Liver (tissue), 9 donors: ENCODE data around the gene GLIS1. TPM values are rescaled to one million over a fixed set of nuclear protein-coding genes. Genes with fewer than 3 reads are reported as not detected.

Experiments
- DNase-seq: peaks from one replicate; pipeline ENCODE4 v3.0.0-alpha.2; 2017; ENCODE audit warnings: low spot score
- H3K27ac ChIP-seq, 2 donors: one replicate each; pipeline ENCODE4 v1.7.0; 2013; ENCODE audit warnings: inconsistent platforms in 2 of 2, low read length in 2 of 2, control low read depth in 1 of 2, low read depth in 1 of 2, mild to moderate bottlenecking in 1 of 2
- H3K27me3 ChIP-seq, 4 donors: one replicate each; pipeline versions ENCODE4 v1.6.1 to v1.7.0; 2013; ENCODE audit warnings: low read length in 3 of 4, inconsistent platforms in 1 of 4, mild to moderate bottlenecking in 1 of 4, moderate library complexity in 1 of 4; ENCODE audit not compliant: control insufficient read depth in 4 of 4, insufficient read depth in 4 of 4
- H3K36me3 ChIP-seq, 4 donors: one replicate each; pipeline versions ENCODE4 v1.6.1 to v1.7.0; 2013; ENCODE audit warnings: low read length in 3 of 4, mild to moderate bottlenecking in 3 of 4, low read depth in 1 of 4, moderate library complexity in 1 of 4; ENCODE audit not compliant: control insufficient read depth in 4 of 4, insufficient read depth in 3 of 4
- H3K4me1 ChIP-seq, 4 donors: one replicate each; pipeline versions ENCODE4 v1.6.1 to v1.7.0; 2013; ENCODE audit warnings: low read length in 3 of 4, mild to moderate bottlenecking in 3 of 4, moderate library complexity in 1 of 4; ENCODE audit not compliant: control insufficient read depth in 4 of 4, insufficient read depth in 4 of 4
- H3K4me3 ChIP-seq, 3 donors: one replicate each; pipeline versions ENCODE4 v1.6.1 to v1.7.0; 2013; ENCODE audit warnings: low read length in 3 of 3, control low read depth in 1 of 3, low read depth in 1 of 3, mild to moderate bottlenecking in 1 of 3
- H3K9ac ChIP-seq, 2 donors: one replicate each; pipeline ENCODE4 v1.7.0; 2013; ENCODE audit warnings: low read length in 2 of 2, mild to moderate bottlenecking in 2 of 2, moderate library complexity in 2 of 2, control low read depth in 1 of 2, low read depth in 1 of 2
- H3K9me3 ChIP-seq, 4 donors: one replicate each; pipeline versions ENCODE4 v1.6.1 to v1.7.0; 2013; ENCODE audit warnings: low read length in 3 of 4; ENCODE audit not compliant: control insufficient read depth in 4 of 4
- EGR1 ChIP-seq, 2 donors: IDR thresholded peaks; 2 replicates each; pipeline ENCODE4 v1.6.1; 2016 to 2018; ENCODE audit warnings: antibody characterized with exemption in 2 of 2, low read depth in 2 of 2
- FOXA1 ChIP-seq: IDR thresholded peaks from 2 replicates; pipeline ENCODE4 v1.6.1; 2016; ENCODE audit warnings: antibody characterized with exemption
- FOXA2 ChIP-seq: IDR thresholded peaks from 2 replicates; pipeline ENCODE4 v1.6.1; 2016; ENCODE audit warnings: antibody characterized with exemption
- GABPA ChIP-seq, 2 donors: IDR thresholded peaks in 1 of 2; conservative IDR thresholded peaks in 1 of 2; 2 replicates each; pipeline ENCODE4 v1.6.1; 2016; ENCODE audit warnings: antibody characterized with exemption in 2 of 2, mild to moderate bottlenecking in 1 of 2, moderate library complexity in 1 of 2
- HNF4A ChIP-seq, 2 donors: conservative IDR thresholded peaks; 2 replicates each; pipeline ENCODE4 v1.6.1; 2016; ENCODE audit warnings: antibody characterized with exemption in 2 of 2, mild to moderate bottlenecking in 2 of 2
- HNF4G ChIP-seq: IDR thresholded peaks from 2 replicates; pipeline ENCODE4 v1.6.1; 2016; ENCODE audit warnings: antibody characterized with exemption
- JUND ChIP-seq, 2 donors: IDR thresholded peaks; 2 replicates each; pipeline ENCODE4 v1.6.1; 2016; ENCODE audit warnings: antibody characterized with exemption in 2 of 2
- NR2F2 ChIP-seq: IDR thresholded peaks from 2 replicates; pipeline ENCODE4 v1.6.1; 2016; ENCODE audit warnings: antibody characterized with exemption
- RAD21 ChIP-seq, 2 donors: IDR thresholded peaks; 2 replicates each; pipeline ENCODE4 v1.6.1; 2016; ENCODE audit warnings: antibody characterized with exemption in 2 of 2, mild to moderate bottlenecking in 2 of 2
- RXRA ChIP-seq, 2 donors: IDR thresholded peaks; 2 replicates each; pipeline ENCODE4 v1.6.1; 2017 to 2018; ENCODE audit warnings: antibody characterized with exemption in 2 of 2, mild to moderate bottlenecking in 1 of 2
- SP1 ChIP-seq: IDR thresholded peaks from 2 replicates; pipeline ENCODE4 v1.6.1; 2018; ENCODE audit warnings: antibody characterized with exemption, mild to moderate bottlenecking
- TAF1 ChIP-seq: conservative IDR thresholded peaks from 2 replicates; pipeline ENCODE4 v1.6.1; 2016; ENCODE audit warnings: antibody characterized with exemption, mild to moderate bottlenecking
- YY1 ChIP-seq: IDR thresholded peaks from 2 replicates; pipeline ENCODE4 v1.6.1; 2016; ENCODE audit warnings: antibody characterized with exemption, mild to moderate bottlenecking
- WGBS: extraction: QIAGEN DNeasy Blood & Tissue Kit; methylation state at CpG from one replicate; pipeline ENCODE4 v1.1.7; 2013; 5-methylcytosine and 5-hydroxymethylcytosine counted together
- polyA plus RNA-seq, 2 donors: library from polyadenylated mRNA; stranded (reverse) in 1 of 2; unstranded in 1 of 2; fragments of 200-250 nt in 1 of 2; fragments of >200 nt in 1 of 2; fragmentation: Nextera tagmentation in 1 of 2; extraction: Ambion mirVana in 1 of 2; gene quantifications; one replicate each; pipeline versions ENCODE4 v1.2.1 to v1.2.3, GENCODE V29; 2013 to 2015
- total RNA-seq, 2 donors: library from RNA; depleted of rRNA; stranded (reverse); fragments of >200 nt; gene quantifications; one replicate each; pipeline ENCODE4 v1.2.3, GENCODE V29; 2014
- TF ChIP-seq, protein P1 (sequence below): IDR thresholded peaks from 2 replicates; pipeline ENCODE4 v1.6.1; 2016; ENCODE audit warnings: antibody characterized with exemption
- TF ChIP-seq, protein P2 (sequence below): IDR thresholded peaks from 2 replicates; pipeline ENCODE4 v1.6.1; 2016; ENCODE audit warnings: antibody characterized with exemption, mild to moderate bottlenecking
- TF ChIP-seq, protein P3 (sequence below): IDR thresholded peaks from 2 replicates; pipeline ENCODE4 v1.6.1; 2016; ENCODE audit warnings: antibody characterized with exemption
- TF ChIP-seq, protein P4 (sequence below): IDR thresholded peaks from 2 replicates; pipeline ENCODE4 v1.6.1; 2016; ENCODE audit warnings: antibody characterized with exemption
- TF ChIP-seq, protein P5 (sequence below): fragments of 150-350 bp; IDR thresholded peaks from 2 replicates; pipeline ENCODE4 v1.5.1; 2017; ENCODE audit warnings: improper control_type of control experiment, low read depth, low read length; ENCODE audit not compliant: missing input control
- donor health status: healthy.
- donor health status: healthy.
- donor health status: healthy.
- donor health status: healthy.
- donor health status: healthy.

The GLIS1 gene
- total and polyA plus RNA-seq, 4 donors = under 0.01 to 0.05 TPM; not detected in 2

DNA sequence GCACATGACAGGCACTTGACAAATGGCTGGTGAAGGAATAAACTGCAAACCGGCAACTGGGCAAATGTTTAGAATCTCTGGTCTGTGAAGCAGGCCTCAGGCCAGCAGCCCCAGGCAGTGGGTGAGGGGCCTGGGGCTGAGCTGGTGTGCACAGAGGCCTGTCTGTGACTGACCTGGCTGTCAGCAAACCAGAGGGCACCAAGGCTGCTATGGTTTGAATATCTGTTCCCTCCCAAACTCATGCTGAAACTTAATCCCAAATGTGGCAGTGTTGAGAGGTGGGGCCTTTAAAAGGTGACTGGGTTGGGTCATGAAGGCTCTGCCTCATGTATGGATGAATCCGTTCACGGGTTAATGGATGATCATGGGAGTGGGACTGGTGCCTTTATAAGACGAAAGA is 140.0 kb downstream of the GLIS1 start:
- WGBS = 90% methylated on average over 4 of the region's 4 CpGs
- no peaks in the 10 kb centered on the region for H3K4me1 ChIP-seq
- H3K4me3 ChIP-seq = no peak overlapping the region
- H3K9ac ChIP-seq = no peak overlapping the region
- peaks cover 0 to 2% (median 0%) of the 10 kb centered on the region in 4 donors for H3K27me3 ChIP-seq
- TF ChIP-seq GABPA (IDR thresholded peaks at IDR 0.05 in 1 of 2, conservative IDR thresholded peaks at IDR 0.05 in 1 of 2) (no peak), YY1 (no peak), SP1 (no peak), RAD21 (IDR thresholded peaks at IDR 0.05) (no peak), EGR1 (IDR thresholded peaks at IDR 0.05; ENCODE audit: low read depth in 2 of 2) (no peak), FOXA2 (no peak), NR2F2 (no peak), RXRA (IDR thresholded peaks at IDR 0.05) (no peak), FOXA1 (no peak), JUND (IDR thresholded peaks at IDR 0.05) (no peak), HNF4A (conservative IDR thresholded peaks at IDR 0.05) (no peak), HNF4G (no peak)
- TF ChIP-seq, protein P1, sequence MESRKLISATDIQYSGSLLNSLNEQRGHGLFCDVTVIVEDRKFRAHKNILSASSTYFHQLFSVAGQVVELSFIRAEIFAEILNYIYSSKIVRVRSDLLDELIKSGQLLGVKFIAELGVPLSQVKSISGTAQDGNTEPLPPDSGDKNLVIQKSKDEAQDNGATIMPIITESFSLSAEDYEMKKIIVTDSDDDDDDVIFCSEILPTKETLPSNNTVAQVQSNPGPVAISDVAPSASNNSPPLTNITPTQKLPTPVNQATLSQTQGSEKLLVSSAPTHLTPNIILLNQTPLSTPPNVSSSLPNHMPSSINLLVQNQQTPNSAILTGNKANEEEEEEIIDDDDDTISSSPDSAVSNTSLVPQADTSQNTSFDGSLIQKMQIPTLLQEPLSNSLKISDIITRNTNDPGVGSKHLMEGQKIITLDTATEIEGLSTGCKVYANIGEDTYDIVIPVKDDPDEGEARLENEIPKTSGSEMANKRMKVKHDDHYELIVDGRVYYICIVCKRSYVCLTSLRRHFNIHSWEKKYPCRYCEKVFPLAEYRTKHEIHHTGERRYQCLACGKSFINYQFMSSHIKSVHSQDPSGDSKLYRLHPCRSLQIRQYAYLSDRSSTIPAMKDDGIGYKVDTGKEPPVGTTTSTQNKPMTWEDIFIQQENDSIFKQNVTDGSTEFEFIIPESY = no peak
- TF ChIP-seq, protein P2, sequence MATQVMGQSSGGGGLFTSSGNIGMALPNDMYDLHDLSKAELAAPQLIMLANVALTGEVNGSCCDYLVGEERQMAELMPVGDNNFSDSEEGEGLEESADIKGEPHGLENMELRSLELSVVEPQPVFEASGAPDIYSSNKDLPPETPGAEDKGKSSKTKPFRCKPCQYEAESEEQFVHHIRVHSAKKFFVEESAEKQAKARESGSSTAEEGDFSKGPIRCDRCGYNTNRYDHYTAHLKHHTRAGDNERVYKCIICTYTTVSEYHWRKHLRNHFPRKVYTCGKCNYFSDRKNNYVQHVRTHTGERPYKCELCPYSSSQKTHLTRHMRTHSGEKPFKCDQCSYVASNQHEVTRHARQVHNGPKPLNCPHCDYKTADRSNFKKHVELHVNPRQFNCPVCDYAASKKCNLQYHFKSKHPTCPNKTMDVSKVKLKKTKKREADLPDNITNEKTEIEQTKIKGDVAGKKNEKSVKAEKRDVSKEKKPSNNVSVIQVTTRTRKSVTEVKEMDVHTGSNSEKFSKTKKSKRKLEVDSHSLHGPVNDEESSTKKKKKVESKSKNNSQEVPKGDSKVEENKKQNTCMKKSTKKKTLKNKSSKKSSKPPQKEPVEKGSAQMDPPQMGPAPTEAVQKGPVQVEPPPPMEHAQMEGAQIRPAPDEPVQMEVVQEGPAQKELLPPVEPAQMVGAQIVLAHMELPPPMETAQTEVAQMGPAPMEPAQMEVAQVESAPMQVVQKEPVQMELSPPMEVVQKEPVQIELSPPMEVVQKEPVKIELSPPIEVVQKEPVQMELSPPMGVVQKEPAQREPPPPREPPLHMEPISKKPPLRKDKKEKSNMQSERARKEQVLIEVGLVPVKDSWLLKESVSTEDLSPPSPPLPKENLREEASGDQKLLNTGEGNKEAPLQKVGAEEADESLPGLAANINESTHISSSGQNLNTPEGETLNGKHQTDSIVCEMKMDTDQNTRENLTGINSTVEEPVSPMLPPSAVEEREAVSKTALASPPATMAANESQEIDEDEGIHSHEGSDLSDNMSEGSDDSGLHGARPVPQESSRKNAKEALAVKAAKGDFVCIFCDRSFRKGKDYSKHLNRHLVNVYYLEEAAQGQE = no peak
- TF ChIP-seq, protein P3, sequence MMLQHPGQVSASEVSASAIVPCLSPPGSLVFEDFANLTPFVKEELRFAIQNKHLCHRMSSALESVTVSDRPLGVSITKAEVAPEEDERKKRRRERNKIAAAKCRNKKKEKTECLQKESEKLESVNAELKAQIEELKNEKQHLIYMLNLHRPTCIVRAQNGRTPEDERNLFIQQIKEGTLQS = no peak
- TF ChIP-seq, protein P4, sequence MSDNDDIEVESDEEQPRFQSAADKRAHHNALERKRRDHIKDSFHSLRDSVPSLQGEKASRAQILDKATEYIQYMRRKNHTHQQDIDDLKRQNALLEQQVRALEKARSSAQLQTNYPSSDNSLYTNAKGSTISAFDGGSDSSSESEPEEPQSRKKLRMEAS = no peak
- H3K36me3 ChIP-seq = no peaks in the 10 kb centered on the region
- no peaks in the 10 kb centered on the region for H3K9me3 ChIP-seq
- H3K27ac ChIP-seq = no peak overlapping the region
- no peak for DNase-seq

DNA sequence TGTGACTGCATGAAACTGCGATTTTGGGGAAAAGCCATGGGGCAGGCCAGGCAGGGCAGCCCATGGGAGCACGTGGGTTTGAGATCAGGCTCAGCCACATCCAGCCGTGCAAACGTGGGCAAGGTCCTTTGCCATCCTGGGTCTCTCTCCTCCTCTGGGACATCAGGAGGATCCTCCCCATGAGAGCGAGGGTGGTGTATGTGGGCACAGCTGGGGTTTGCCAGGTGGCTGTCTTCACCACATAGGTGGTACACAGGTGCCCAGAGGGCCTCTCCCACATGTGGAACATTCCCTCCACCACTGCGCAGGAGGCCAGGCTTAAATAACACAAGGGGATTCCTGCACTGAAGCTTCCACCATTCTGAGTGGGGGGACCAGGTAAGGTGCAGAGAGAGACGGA is 143.1 kb downstream of the GLIS1 start:
- WGBS = 90% methylated on average over 7 of the region's 7 CpGs
- H3K36me3 ChIP-seq = no peaks in the 10 kb centered on the region
- peaks cover 0 to 2% (median 0%) of the 10 kb centered on the region in 4 donors for H3K27me3 ChIP-seq
- no peak overlapping the region for H3K4me3 ChIP-seq
- no peak overlapping the region for H3K9ac ChIP-seq
- no peak for DNase-seq
- H3K4me1 ChIP-seq = no peaks in the 10 kb centered on the region
- H3K9me3 ChIP-seq = no peaks in the 10 kb centered on the region
- no peak overlapping the region for H3K27ac ChIP-seq
- TF ChIP-seq TAF1 (no peak), FOXA1 (no peak), FOXA2 (no peak), EGR1 (IDR thresholded peaks at IDR 0.05; ENCODE audit: low read depth in 2 of 2) (no peak), RAD21 (IDR thresholded peaks at IDR 0.05) (no peak), RXRA (IDR thresholded peaks at IDR 0.05) (no peak)
- TF ChIP-seq, protein P4 = no peak
- TF ChIP-seq, protein P1 = no peak
- TF ChIP-seq, protein P2 = no peak
- TF ChIP-seq, protein P3 = no peak
- TF ChIP-seq, protein P5, sequence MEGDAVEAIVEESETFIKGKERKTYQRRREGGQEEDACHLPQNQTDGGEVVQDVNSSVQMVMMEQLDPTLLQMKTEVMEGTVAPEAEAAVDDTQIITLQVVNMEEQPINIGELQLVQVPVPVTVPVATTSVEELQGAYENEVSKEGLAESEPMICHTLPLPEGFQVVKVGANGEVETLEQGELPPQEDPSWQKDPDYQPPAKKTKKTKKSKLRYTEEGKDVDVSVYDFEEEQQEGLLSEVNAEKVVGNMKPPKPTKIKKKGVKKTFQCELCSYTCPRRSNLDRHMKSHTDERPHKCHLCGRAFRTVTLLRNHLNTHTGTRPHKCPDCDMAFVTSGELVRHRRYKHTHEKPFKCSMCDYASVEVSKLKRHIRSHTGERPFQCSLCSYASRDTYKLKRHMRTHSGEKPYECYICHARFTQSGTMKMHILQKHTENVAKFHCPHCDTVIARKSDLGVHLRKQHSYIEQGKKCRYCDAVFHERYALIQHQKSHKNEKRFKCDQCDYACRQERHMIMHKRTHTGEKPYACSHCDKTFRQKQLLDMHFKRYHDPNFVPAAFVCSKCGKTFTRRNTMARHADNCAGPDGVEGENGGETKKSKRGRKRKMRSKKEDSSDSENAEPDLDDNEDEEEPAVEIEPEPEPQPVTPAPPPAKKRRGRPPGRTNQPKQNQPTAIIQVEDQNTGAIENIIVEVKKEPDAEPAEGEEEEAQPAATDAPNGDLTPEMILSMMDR = no peak
